ENCODE measurements around the gene SLC25A23.
"Not testable (repeated sequence)": the region's sequence is repeated elsewhere in the genome, so short reads cannot be mapped to it uniquely, and the experiment has no call there.

The SLC25A23 gene

DNA sequence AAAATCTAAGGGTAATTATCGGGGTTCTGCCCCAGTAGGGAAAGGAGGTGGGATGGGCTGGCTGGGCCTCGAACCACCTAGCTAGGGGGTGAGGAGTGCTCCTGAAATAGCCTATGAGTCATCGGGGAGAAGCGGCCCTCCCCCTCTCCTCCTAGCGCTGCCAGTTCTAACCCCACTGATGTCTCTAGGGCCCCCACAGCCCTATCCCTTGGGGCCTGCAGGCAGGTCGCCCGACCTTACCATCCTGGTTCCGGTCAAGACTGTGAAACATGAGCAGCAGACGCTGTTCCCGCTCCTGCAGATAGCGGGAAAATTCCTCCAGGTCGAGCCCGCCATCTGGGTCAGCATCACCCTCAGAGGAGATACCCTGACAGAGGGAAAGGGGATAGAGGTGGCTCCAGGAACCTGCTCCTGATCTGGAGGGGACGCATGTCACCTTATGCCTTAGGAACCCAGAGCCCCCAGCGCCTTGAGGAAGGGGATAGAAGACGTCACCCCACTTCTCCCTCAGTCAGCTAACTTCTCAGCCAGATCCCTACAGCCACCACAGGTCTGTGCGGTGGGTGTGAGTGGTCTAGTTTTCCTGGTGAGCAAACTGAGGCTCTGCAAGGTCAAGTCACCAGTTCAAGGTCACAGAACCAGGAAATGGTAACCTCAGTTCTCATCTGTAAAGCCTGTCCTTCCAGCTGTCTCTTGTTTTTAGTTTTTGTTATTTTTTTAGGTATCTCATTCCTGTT lies 1.5 kb downstream of the SLC25A23 start:
- DNase-seq (ENCODE audit: low spot score), result no peak

DNA sequence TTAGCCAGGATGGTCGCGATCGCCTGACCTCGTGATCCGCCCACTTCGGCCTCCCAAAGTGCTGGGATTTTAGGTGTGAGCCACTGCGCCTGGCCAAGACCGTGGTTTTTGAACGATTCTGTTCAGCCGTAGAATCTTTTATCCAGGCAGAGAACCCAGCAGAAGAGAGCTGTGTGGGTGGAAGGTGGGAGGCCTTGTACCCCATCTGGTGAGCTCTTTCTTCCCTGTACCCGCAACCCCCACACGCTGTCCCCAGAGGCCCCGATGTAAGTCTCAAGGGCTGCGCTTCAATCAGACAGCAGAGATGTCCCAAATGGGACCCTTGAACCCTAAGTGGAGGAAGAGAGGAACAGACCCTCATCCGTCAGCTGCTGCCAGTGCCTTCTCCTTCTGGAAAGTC lies 3.7 kb downstream of the SLC25A23 start:
- DNase-seq (ENCODE audit: low spot score), result no peak

DNA sequence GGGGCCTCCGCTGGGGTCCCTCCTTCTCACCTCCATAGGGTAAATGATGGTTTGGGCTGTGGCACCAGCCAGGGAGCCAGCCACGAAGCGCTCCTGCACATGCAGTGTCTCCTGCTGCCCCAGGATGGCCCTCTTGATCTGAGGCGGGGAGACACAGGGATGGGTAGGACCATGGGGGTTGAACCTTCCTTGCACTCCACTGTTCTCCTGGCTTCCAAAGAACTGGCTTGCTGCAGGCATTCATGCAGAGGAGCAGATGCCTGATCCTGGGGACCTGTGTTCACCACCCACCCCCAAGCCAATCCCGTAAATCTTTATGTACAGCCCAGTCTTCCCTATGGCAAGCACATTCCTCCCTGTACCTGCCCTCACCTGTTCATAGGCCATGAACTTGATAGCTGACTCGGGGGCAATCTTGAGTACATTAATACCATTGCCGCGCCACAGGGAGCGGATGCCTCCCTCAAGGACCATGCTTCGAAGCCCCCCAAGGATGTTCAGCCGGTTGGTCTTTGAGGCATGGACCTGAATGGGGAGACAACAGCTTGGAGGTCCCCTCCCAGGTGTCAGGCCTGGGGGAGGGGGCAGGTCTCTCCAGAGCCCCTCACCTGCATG lies 5.5 kb downstream of the SLC25A23 start:
- DNase-seq (ENCODE audit: low spot score), result no peak

- no peak for DNase-seq (ENCODE audit: low spot score)
These were observed 6.7 kb downstream of the SLC25A23 start for GRCh38 chr19:6452899-6453298.

- DNase-seq (ENCODE audit: low spot score), result no peak
These were observed 7.4 kb downstream of the SLC25A23 start for GRCh38 chr19:6452223-6452614.

DNA sequence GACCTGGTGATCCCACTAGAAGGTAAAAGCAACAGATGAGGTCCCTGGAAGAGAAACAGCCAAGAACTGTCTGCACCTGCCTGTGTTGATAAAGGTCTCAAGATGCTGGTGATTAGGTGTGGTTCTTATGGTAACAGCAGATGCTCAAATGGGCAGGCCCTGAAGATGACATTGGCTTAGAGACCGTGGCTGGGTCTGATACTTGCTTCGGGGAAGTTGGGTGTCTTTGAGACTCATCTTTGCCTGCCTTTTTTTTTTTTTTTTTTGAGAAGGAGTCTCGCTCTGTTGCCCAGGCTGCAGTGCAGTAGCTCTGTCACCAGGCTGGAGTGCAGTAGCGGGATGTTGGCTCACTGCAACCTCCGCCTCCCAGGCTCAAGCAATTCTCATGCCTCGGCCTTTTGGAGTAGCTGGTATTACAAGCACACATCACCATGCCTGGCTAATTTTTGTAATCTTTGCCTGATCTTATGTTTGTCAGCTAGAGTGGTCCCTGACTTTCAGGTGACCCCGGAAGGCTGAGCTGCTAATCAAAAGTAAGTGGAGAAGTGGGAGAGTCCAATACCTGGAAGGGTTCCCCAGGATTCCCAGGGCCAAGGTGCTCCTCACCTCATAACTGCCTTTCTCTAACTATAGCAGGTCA lies 7.9 kb downstream of the SLC25A23 start:
- no peak for DNase-seq (ENCODE audit: low spot score)

GRCh38 chr19:6450166-6450565 lies 9.4 kb downstream of the SLC25A23 start:
- DNase-seq (ENCODE audit: low spot score), result no peak

GRCh38 chr19:6448045-6448444 lies 11.5 kb downstream of the SLC25A23 start:
- DNase-seq (ENCODE audit: low spot score), result no peak

DNA sequence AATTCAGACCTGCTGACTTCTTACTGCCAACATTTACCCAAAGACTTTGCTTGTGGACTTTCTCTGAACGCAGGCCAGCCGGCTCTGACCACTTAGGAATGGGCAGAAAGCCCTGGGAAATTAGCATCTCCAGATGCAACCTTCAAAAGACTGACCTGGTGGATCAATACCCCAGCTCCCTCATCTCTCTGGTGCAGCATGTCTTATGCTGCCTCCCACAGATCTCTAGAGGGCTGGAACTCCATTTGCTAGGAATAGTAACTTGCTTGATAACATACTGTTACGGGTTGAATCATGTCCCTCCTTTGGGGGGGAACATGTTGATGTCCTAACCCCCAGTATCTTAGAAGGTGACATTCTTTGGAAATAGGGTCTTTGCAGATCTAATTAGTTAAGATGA lies 13.1 kb downstream of the SLC25A23 start:
- DNase-seq (ENCODE audit: low spot score), result no peak

GRCh38 chr19:6443986-6444385 lies 15.6 kb downstream of the SLC25A23 start:
- DNase-seq (ENCODE audit: low spot score), result no peak

DNA sequence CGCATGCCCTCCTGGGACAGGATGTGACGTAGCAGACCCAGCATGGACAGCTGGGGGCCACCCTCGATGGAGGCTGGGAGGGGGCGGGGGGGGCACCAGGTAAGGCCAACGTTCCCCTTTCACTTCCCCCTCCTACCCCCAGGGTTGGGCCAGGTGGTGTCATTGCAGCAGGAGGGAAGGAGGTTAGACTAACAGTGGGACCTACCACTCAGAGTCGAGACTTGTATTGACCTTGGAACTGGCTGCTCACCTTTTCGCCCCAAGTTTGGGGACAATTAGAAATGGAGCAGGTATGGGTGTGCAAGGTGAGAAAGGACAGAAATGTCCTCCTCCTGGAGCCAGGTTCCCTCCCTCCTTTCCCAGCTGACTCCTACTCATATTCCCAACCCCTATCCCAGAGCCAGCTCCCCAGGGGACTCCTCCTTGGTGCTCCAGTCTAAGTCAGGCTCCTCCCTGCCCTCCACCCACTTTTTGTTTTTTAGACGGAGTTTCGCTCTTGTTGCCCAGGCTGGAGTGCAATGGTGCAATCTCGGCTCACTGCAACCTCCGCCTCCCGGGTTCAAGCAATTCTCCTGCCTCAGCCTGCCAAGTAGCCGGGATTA lies 17.4 kb downstream of the SLC25A23 start:
- DNase-seq (ENCODE audit: low spot score), result no peak

- no peak for DNase-seq (ENCODE audit: low spot score)
These were observed 18.7 kb downstream of the SLC25A23 start for GRCh38 chr19:6440905-6441304.

GRCh38 chr19:6439743-6440142 lies 19.8 kb downstream of the SLC25A23 start:
- DNase-seq (ENCODE audit: low spot score), result no peak

DNA sequence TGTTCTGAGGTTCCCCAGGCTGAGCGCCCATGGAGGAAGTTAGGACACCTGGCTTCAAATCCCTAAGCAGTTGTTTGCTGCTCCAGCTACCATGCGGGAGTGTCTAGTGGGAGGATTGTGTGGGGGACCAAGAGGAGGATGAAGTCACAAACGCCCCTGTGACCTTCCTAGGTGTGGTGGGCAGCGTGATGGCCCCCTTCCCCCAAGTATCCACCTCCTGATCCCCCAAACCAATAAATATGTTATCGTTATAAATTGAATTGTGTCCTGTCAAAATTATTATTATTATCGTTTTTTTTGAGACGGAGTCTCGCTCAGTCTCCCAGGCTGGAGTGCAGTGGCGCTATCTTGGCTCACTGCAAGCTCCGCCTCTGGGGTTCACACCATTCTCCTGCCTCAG lies 25.9 kb downstream of the SLC25A23 start, which contains the start of gene SLC25A41:
TSS of gene SLC25A41 (minus strand) at position 101 of the 400 bp plus-strand sequence. CDS start at position 31, 70 bp downstream.
- DNase-seq (ENCODE audit: low spot score), result no peak

GRCh38 chr19:6433165-6433564 lies 26.4 kb downstream of the SLC25A23 start:
- DNase-seq (ENCODE audit: low spot score), result no peak

DNA sequence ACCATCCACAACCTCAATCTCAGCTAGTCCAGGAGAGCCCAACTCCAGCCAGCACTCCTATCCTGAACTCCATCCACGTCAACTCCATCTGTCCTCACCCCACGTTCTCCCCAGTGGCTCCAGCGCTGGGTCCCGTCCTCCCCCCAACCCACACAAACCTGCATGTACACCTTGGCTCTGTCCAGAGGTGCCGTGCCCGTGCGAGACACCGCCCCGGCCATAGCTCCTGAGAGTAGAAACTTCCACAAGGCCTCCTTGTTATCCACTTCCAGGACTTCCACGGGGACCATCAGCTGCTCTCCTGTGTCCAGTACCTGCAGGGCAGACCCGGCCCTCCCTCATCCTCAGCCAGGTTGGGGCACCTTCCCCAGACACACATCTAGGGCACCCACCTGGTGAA lies 27.7 kb downstream of the SLC25A23 start:
- no peak for DNase-seq (ENCODE audit: low spot score)

- no peak for DNase-seq (ENCODE audit: low spot score)
These were observed 30.0 kb downstream of the SLC25A23 start for GRCh38 chr19:6429419-6430221.

DNA sequence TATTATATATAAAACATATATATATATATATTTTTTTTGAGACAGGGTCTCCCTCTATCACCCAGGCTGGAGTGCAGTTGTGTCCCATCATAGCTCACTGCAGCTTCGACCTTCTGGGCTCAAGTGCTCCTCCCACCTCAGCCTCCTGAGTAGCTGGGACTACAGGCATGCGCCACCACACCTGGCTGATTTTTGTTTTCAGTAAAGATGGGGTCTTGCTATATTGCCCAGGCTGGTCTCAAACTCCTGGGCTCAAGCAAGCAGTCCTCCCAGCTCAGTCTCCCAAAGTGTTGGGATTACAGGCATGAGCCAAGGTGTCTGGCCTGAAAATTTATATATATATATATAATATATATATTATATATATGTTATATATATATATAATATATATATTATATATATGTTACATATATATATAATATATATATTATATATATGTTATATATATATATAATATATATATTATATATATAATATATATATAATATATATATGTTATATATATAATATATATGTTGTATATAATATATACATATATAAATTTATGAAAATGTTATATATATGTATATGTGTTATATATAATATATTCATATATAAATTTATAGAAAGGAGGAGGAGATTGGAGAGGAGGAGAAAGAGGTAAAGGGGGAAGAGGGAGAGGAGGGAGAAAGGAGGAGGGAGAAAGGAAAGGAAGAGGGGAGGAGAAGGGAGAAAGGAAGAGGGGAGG lies 30.7 kb downstream of the SLC25A23 start:
- DNase-seq (ENCODE audit: low spot score), result not testable (repeated sequence)

DNA sequence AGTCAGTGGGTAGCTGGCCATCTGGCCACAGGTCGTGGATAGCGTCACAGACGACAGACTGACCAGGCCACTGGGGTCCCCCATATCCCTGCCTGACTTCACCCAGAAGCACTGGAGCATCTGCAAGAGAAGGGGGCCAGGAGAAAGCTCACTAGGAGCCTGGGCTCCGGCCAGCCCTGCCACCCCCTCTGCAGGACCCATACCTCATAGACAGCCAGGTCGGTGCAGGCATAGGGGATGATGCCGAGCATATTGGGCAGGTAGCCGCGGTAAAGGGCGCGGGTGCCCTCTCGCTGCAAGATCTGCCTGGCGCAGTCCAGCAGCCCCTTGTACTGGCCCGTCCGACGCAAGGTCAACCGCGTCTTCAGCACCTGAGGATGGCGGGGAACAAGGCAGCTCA lies 32.5 kb downstream of the SLC25A23 start:
- no peak for DNase-seq (ENCODE audit: low spot score)

DNA sequence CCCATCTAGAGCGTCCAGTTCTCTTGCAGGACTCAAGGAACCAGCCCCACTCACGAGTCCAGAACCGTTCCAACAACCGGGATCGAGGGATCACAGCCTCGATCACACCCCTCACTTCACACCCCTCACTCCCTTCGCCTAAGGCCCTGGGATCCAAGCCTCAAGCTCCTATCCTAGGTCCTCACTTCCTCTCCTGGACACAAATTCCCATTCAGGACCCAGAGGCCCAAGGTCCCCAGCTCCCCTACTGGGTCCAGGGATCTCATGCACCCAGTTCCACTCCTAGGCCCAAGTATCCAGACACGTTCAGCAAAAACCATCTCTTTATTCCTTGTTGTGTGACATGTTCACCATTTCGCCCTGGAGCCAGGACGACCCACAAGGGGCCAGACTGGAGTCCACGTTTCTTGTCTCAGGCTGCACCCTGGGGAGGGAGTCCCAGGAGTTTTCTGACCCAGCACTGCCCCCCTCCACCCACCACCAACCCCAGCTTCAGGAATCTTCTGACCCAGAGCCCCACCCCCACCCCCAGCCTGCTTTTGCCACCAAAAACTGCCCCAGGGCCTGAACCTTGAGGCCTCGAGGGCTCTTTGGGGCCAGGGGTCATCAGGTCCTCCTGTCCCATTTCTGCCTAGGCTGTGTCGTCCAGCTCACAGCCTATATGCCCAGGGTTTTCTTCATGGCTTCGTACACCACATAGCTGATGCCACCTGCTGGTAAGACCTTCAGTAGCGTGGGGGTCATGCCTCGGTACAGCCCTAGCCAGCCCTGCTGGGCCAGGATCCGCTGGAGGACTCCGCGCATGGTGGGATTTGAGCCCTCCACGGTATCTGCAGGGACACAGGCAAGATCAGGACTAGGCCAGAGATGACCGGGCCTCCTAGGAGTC lies 33.6 kb downstream of the SLC25A23 start:
- DNase-seq (ENCODE audit: low spot score), result no peak

All from activated CD4-positive, alpha-beta T cell treated with anti-CD3 and anti-CD28 coated beads, Interleukin-2, Interleukin-4, amounts not matched to agents 100 ng/mL and 50 ng/mL, durations not matched to agents 16 hours and 8 hours (primary cell).